Measurements from ENCODE around the gene DUS2.

GRCh38 chr16:67995423-67995822 lies 27.7 kb upstream of the DUS2 start:
- TF ChIP-seq CTCF (conservative IDR thresholded peaks at IDR 0.05; ENCODE audit: low read length): no peak
- no peak for TF ChIP-seq EZH2phosphoT487 (IDR thresholded peaks at IDR 0.05; ENCODE audit: borderline replicate concordance, low read depth, low read length)

Measured in OCI-LY7 (cell line).